Thyroid gland (tissue), 4 donors: Measurements from ENCODE around the gene ETV7. TPM values are rescaled to one million over a fixed set of nuclear protein-coding genes. Genes with fewer than 3 reads are reported as not detected.

Experiments used
- DNase-seq, 2 donors: peaks; one replicate each; pipeline ENCODE4 v3.0.0-alpha.2; 2019
- H3K27ac ChIP-seq, 3 donors: fragments of 200-600 bp; sonication (generic); 1 replicate in 2 of 3; 2 replicates in 1 of 3; pipeline ENCODE4 v1.5.1; 2016 to 2019; ENCODE audit warnings: mild to moderate bottlenecking in 1 of 3, moderate library complexity in 1 of 3
- H3K27me3 ChIP-seq: fragments of 200-600 bp; sonication (generic); one replicate; pipeline ENCODE4 v1.5.1; 2019
- H3K36me3 ChIP-seq, 2 donors: fragments of 200-600 bp; sonication (generic); one replicate each; pipeline ENCODE4 v1.5.1; 2016 to 2019
- H3K4me1 ChIP-seq, 2 donors: fragments of 200-600 bp; sonication (generic); one replicate each; pipeline ENCODE4 v1.5.1; 2017 to 2019
- H3K4me3 ChIP-seq, 3 donors: fragments of 200-600 bp; sonication (generic); replicated peaks in 1 of 3; 1 replicate in 2 of 3; 2 replicates in 1 of 3; pipeline ENCODE4 v1.5.1; 2016; ENCODE audit warnings: mild to moderate bottlenecking in 1 of 3
- H3K9me3 ChIP-seq: fragments of 200-600 bp; sonication (generic); one replicate; pipeline ENCODE4 v1.5.1; 2017
- CTCF ChIP-seq, 6 experiments: fragments of 200-600 bp in 3 of 6; fragments of 450-650 bp in 3 of 6; sonication (generic) in 3 of 6; IDR thresholded peaks; one replicate each; pipeline ENCODE4 v1.5.1; 2016 to 2019; ENCODE audit warnings: antibody characterized with exemption in 6 of 6, mild to moderate bottlenecking in 2 of 6, inconsistent platforms in 1 of 6, moderate library complexity in 1 of 6
- POLR2A ChIP-seq, 2 donors: fragments of 450-650 bp; IDR thresholded peaks; one replicate each; pipeline ENCODE4 v1.6.1; 2017; ENCODE audit warnings: antibody characterized with exemption in 2 of 2, mild to moderate bottlenecking in 2 of 2, moderate library complexity in 1 of 2
- WGBS, 2 donors: methylation state at CpG; one replicate each; pipeline ENCODE4 v1.1.5; 2017; 5-methylcytosine and 5-hydroxymethylcytosine counted together
- intact Hi-C: fragments of 100-400 bp; cut with DNase I; formaldehyde crosslinking; loops from one replicate; pipeline ENCODE4 v1.15.1; 2023
- total RNA-seq, 4 donors: library from RNA; depleted of rRNA; stranded (reverse); fragments of >200 nt; gene quantifications; one replicate each; pipeline ENCODE4 v1.2.3, GENCODE V29; 2016

The ETV7 gene
- total RNA-seq, 4 donors from 2014 or later = 1.4 TPM; not detected in 3

GRCh38 chr6:36384095-36384494, 3.4 kb downstream of the ETV7 start:
- H3K27ac ChIP-seq = no peak overlapping the region
- no peak overlapping the region for H3K4me3 ChIP-seq
- H3K4me1 ChIP-seq = peaks cover 0 to 13% of the 10 kb centered on the region in 2 donors
- DNase-seq = no peak
- no peak for TF ChIP-seq POLR2A (IDR thresholded peaks at IDR 0.05)
- TF ChIP-seq CTCF (IDR thresholded peaks at IDR 0.05) = no peak
- no peaks in the 10 kb centered on the region for H3K9me3 ChIP-seq
- WGBS, 2 donors = 84 to 85% methylated on average over 2 of the region's 2 CpGs
- no peaks in the 10 kb centered on the region for H3K36me3 ChIP-seq
- intact Hi-C loops = no loop called here
- H3K27me3 ChIP-seq = no peaks in the 10 kb centered on the region

- no peak for TF ChIP-seq POLR2A (IDR thresholded peaks at IDR 0.05)
- TF ChIP-seq CTCF (IDR thresholded peaks at IDR 0.05) = no peak
- DNase-seq = no peak
- H3K9me3 ChIP-seq = no peaks in the 10 kb centered on the region
- H3K4me3 ChIP-seq = no peak overlapping the region
- H3K27ac ChIP-seq = no peak overlapping the region
- intact Hi-C loops = no loop called here
- H3K4me1 ChIP-seq = peaks cover 0 to 13% of the 10 kb centered on the region in 2 donors
- WGBS, 2 donors = 81 to 89% methylated on average over 2 of the region's 2 CpGs
- H3K27me3 ChIP-seq = no peaks in the 10 kb centered on the region
- H3K36me3 ChIP-seq = no peaks in the 10 kb centered on the region
Observed at GRCh38 chr6:36383606-36384005, 3.9 kb downstream of the ETV7 start.

- H3K9me3 ChIP-seq = no peaks in the 10 kb centered on the region
- peaks cover 0 to 11% of the 10 kb centered on the region in 2 donors for H3K4me1 ChIP-seq
- no peak for TF ChIP-seq POLR2A (IDR thresholded peaks at IDR 0.05)
- no peak for TF ChIP-seq CTCF (IDR thresholded peaks at IDR 0.05)
- no peak overlapping the region for H3K27ac ChIP-seq
- intact Hi-C loops = no loop called here
- no peak overlapping the region for H3K4me3 ChIP-seq
- H3K36me3 ChIP-seq = no peaks in the 10 kb centered on the region
- WGBS, 2 donors = 53 to 62% methylated on average over 3 to 4 of the region's 4 CpGs
- no peaks in the 10 kb centered on the region for H3K27me3 ChIP-seq
- no peak for DNase-seq
Observed at GRCh38 chr6:36382976-36383375, 4.5 kb downstream of the ETV7 start.

GRCh38 chr6:36381502-36382389, 5.7 kb downstream of the ETV7 start:
- 83 to 84% methylated on average over 9 of the region's 9 CpGs for WGBS, 2 donors
- Histone ChIP-seq H3K4me1 (no peaks in the 10 kb centered on the region), H3K27ac (no peak overlapping the region), H3K27me3 (no peaks in the 10 kb centered on the region), H3K4me3 (no peak overlapping the region), H3K36me3 (no peaks in the 10 kb centered on the region), H3K9me3 (no peaks in the 10 kb centered on the region)
- TF ChIP-seq CTCF (IDR thresholded peaks at IDR 0.05) (no peak), POLR2A (IDR thresholded peaks at IDR 0.05) (no peak)
- intact Hi-C loops = no loop called here
- no peak for DNase-seq

GRCh38 chr6:36380166-36380565, 7.3 kb downstream of the ETV7 start:
- TF ChIP-seq POLR2A (IDR thresholded peaks at IDR 0.05) (no peak), CTCF (IDR thresholded peaks at IDR 0.05) (no peak)
- no peaks in the 10 kb centered on the region for H3K9me3 ChIP-seq
- no peak for DNase-seq
- H3K36me3 ChIP-seq = no peaks in the 10 kb centered on the region
- intact Hi-C loops = no loop called here
- H3K27ac ChIP-seq = no peak overlapping the region
- no peaks in the 10 kb centered on the region for H3K27me3 ChIP-seq
- peaks cover 0 to 4% of the 10 kb centered on the region in 2 donors for H3K4me1 ChIP-seq
- 95 to 98% methylated on average over 4 of the region's 4 CpGs for WGBS, 2 donors
- H3K4me3 ChIP-seq = no peak overlapping the region
